GM12878 (cell line): ENCODE measurements around the gene USF1. TPM values are rescaled to one million over a fixed set of nuclear protein-coding genes. Genes with fewer than 3 reads are reported as not detected.

Experiments used
- ATAC-seq: fragments of 200-7000 bp; cut with Tn5 transposase; 3 replicates; pipeline ENCODE4 v1.9.1; 2020; ENCODE audit warnings: mild to moderate bottlenecking, moderate library complexity
- BruUV-seq: library from RNA; stranded (reverse); fragments of 400-500 nt; replicated peaks from 2 replicates; lab custom pipeline; 2021; lab: Mats Ljungman, UMichigan
- CTCF ChIA-PET: fragments of 300-600 bp; sonication (Branson Sonifier 250); formaldehyde crosslinking; extraction: SDS; loops from one replicate; lab custom pipeline; 2021; ENCODE audit warnings: inconsistent platforms; lab: Yijun Ruan, JAX
- POLR2A ChIA-PET: fragments of 350-600 bp; formaldehyde crosslinking; extraction: SDS; loops from one replicate; lab custom pipeline; 2021; ENCODE audit warnings: inconsistent platforms; lab: Charles Lee
- RAD21 ChIA-PET: fragments of 300-600 bp; sonication (Branson Sonifier 250); formaldehyde crosslinking; loops from one replicate; lab custom pipeline; 2023; ENCODE audit warnings: antibody characterized with exemption; ENCODE audit not compliant: unreplicated experiment; lab: Charles Lee
- SMC1A ChIA-PET: fragments of 300-600 bp; sonication (Branson Sonifier 250); formaldehyde crosslinking; loops from one replicate; lab custom pipeline; 2023; ENCODE audit not compliant: unreplicated experiment, uncharacterized antibody; lab: Charles Lee
- DNase-seq: peaks from one replicate; pipeline ENCODE4 v3.0.0-alpha.2; 2011; ENCODE audit warnings: low read depth, low spot score
- FAIRE-seq: peaks from 3 replicates; lab custom pipeline; 2011; peaks lifted over from hg19 to GRCh38; lab: Jason Lieb, UNC
- H2AFZ ChIP-seq: 2 replicates; pipeline ENCODE4 v1.6.0; 2011; ENCODE audit warnings: low read depth, low read length, control low read depth; ENCODE audit not compliant: control insufficient read depth
- H3K27ac ChIP-seq: 2 replicates; pipeline ENCODE4 v1.5.1; 2011; ENCODE audit warnings: control low read depth; ENCODE audit not compliant: control insufficient read depth, insufficient read depth
- H3K27me3 ChIP-seq, 2 experiments: replicated peaks in 1 of 2; 2 replicates each; pipeline versions ENCODE4 v1.6.0 to v1.6.1; 2011; ENCODE audit warnings: low read length in 1 of 2; ENCODE audit not compliant: control insufficient read depth in 2 of 2, insufficient read depth in 2 of 2
- H3K36me3 ChIP-seq, 2 experiments: 2 replicates each; pipeline ENCODE4 v1.5.1; 2011; ENCODE audit warnings: low read length in 1 of 2; ENCODE audit not compliant: control insufficient read depth in 2 of 2, insufficient read depth in 2 of 2
- H3K4me1 ChIP-seq: 2 replicates; pipeline ENCODE4 v1.6.1; 2011; ENCODE audit warnings: mild to moderate bottlenecking, low read length, moderate library complexity, mixed read lengths; ENCODE audit not compliant: control insufficient read depth, insufficient read depth
- H3K4me2 ChIP-seq: 2 replicates; pipeline ENCODE4 v1.6.0; 2011; ENCODE audit warnings: control low read depth; ENCODE audit not compliant: control insufficient read depth, insufficient read depth
- H3K4me3 ChIP-seq: fragments of 200-600 bp; sonication (generic); 2 replicates; pipeline ENCODE4 v1.5.1; 2016
- H3K79me2 ChIP-seq: 2 replicates; pipeline ENCODE4 v1.6.0; 2011; ENCODE audit warnings: low read length; ENCODE audit not compliant: control insufficient read depth, insufficient read depth
- H3K9ac ChIP-seq: 2 replicates; pipeline ENCODE4 v1.8.0; 2011; ENCODE audit warnings: low read length, control low read depth, mixed read lengths; ENCODE audit not compliant: control insufficient read depth, insufficient read depth
- H3K9me3 ChIP-seq: replicated peaks from 3 replicates; pipeline ENCODE4 v1.5.1; 2011; ENCODE audit warnings: mild to moderate bottlenecking, low read length; ENCODE audit not compliant: control insufficient read depth, insufficient read depth
- H4K20me1 ChIP-seq: 2 replicates; pipeline ENCODE4 v1.6.0; 2011; ENCODE audit not compliant: control insufficient read depth, insufficient read depth
- RAD21 ChIP-seq: IDR thresholded peaks from 2 replicates; pipeline ENCODE4 v1.6.1; 2011; ENCODE audit warnings: mild to moderate bottlenecking, low read depth, low read length, moderate library complexity; ENCODE audit not compliant: insufficient read depth
- RBBP5 ChIP-seq: fragments of 200-600 bp; sonication (generic); conservative IDR thresholded peaks from 2 replicates; pipeline ENCODE4 v1.6.1; 2016
- SIN3A ChIP-seq: IDR thresholded peaks from 2 replicates; pipeline ENCODE4 v1.6.1; 2012; ENCODE audit warnings: low read depth, low read length, improper control_type of control experiment
- TBL1XR1 ChIP-seq: IDR thresholded peaks from 2 replicates; pipeline ENCODE4 v1.6.1; 2012; ENCODE audit warnings: low read depth, low read length, improper control_type of control experiment
- ZNF207 ChIP-seq: fragments of 450-650 bp; IDR thresholded peaks from 2 replicates; pipeline ENCODE4 v1.6.1; 2014; ENCODE audit warnings: antibody characterized with exemption, mild to moderate bottlenecking, borderline replicate concordance
- WGBS: methylation state at CpG from one replicate; pipeline ENCODE4 v1.1.6; 2016; ENCODE audit warnings: low lambda C conversion rate; ENCODE audit not compliant: insufficient replicate concordance, insufficient coverage; ENCODE audit errors: missing lambda C conversion rate; 5-methylcytosine and 5-hydroxymethylcytosine counted together
- in situ Hi-C: fragments of 300-500 bp; cut with MboI; formaldehyde crosslinking; loops from 9 replicates; pipeline ENCODE4 v1.14.3; 2018; ENCODE audit warnings: mixed read lengths
- intact Hi-C: fragments of 100-400 bp; cut with micrococcal nuclease; formaldehyde crosslinking; loops from one replicate; pipeline ENCODE4 v1.14.2; 2022; ENCODE audit not compliant: unreplicated experiment
- polyA plus RNA-seq, 11 experiments: library from polyadenylated mRNA; depleted of rRNA in 4 of 11; unstranded in 6 of 11; stranded (reverse) in 5 of 11; fragments of >200 nt; fragmentation: Nextera tagmentation in 4 of 11; fragmentation: Illumina TruSeq in 1 of 11; extraction: Ambion mirVana in 4 of 11; extraction: Trizol in 1 of 11; gene quantifications; 1 replicate in 1 of 11; 2 replicates in 10 of 11; pipeline versions ENCODE4 v1.2.1 to v1.2.3, GENCODE V29; 2011 to 2016; ENCODE audit warnings: inconsistent platforms in 2 of 11, missing spikeins in 2 of 11, low read depth in 1 of 11
- total RNA-seq, 4 experiments: library from RNA; depleted of rRNA in 3 of 4; stranded (reverse); fragments of >200 nt in 3 of 4; fragmentation: Illumina TruSeq in 1 of 4; extraction: Trizol in 1 of 4; gene quantifications; 2 replicates each; pipeline versions ENCODE4 v1.2.1 to v1.2.3, GENCODE V29; 2013 to 2021
- TF ChIP-seq, protein P1 (sequence below): fragments of 450-650 bp; IDR thresholded peaks from 2 replicates; pipeline ENCODE4 v1.6.1; 2017; ENCODE audit warnings: mild to moderate bottlenecking, moderate library complexity
- TF ChIP-seq, protein P2 (sequence below): IDR thresholded peaks from 2 replicates; pipeline ENCODE4 v1.6.1; 2012; ENCODE audit warnings: low read depth, low read length, improper control_type of control experiment
- TF ChIP-seq, protein P3 (sequence below), 3 experiments: IDR thresholded peaks in 2 of 3; conservative IDR thresholded peaks in 1 of 3; 2 replicates each; pipeline ENCODE4 v1.5.1; 2011; ENCODE audit warnings: low read depth in 3 of 3, low read length in 3 of 3, mild to moderate bottlenecking in 3 of 3, control low read depth in 2 of 3, moderate library complexity in 2 of 3, inconsistent platforms in 1 of 3, mixed read lengths in 1 of 3; ENCODE audit not compliant: control insufficient read depth in 2 of 3, insufficient read depth in 1 of 3; ENCODE audit errors: extremely low read depth in 1 of 3
- TF ChIP-seq, protein P4 (sequence below): IDR thresholded peaks from 2 replicates; pipeline ENCODE4 v1.6.1; 2012; ENCODE audit warnings: mild to moderate bottlenecking, low read depth, low read length

USF1 gene
- total and polyA plus RNA-seq, 10 of the 15 experiments (the other 5 are each of a cell fraction or from before 2014, with no cell fraction given) = 9.4 to 92.1 (median 53.5) TPM

DNA sequence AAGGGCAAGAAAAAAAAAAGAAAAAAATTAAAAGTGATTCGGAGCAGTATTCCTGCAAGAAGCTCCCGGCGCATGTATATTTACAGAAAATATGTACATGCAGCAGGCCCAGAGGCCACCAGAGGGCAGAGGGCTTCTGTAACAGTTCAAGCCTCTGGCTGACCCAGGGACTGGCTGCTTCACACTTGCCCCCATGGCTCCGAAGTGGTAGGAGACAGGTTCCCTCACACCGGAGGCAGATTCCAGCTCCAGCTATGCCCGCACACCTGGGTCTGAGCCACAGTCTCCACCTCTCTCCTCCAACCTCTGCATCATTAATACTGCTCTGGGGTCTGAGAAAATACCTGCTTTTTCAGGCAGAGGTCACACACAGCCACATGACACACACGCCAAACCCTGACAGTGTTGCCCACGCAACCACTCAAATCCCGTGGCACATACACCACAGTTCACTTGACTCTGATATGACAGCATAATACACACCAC lies 26.2 kb upstream of the USF1 start:
- 69% methylated on average over 9 of the region's 9 CpGs for WGBS
- Histone ChIP-seq H4K20me1 (peaks cover 5% of the 10 kb centered on the region; the same call in 1 of the 2 replicates), H3K4me1 (peaks cover 16% of the 10 kb centered on the region), H3K36me3 (no peaks in the 10 kb centered on the region), H3K27ac (no peak overlapping the region), H3K27me3 (no peaks in the 10 kb centered on the region), H3K9ac (no peak overlapping the region), H3K4me2 (no peak overlapping the region), H3K9me3 (no peaks in the 10 kb centered on the region), H2AFZ (peak overlapping the region; percentile 15; the same call in 1 of the 2 replicates), H3K79me2 (peaks cover 30% of the 10 kb centered on the region), H3K4me3 (no peak overlapping the region)
- BruUV-seq = no TSS peak
- no peak for ATAC-seq
- in situ Hi-C loops (no loop called here), intact Hi-C loops (loop anchor here (2.0 kb wide), 1 partner anchor 61 kb away; the partner anchor contains the start of gene DEDD)
- FAIRE-seq = no peak
- ChIA-PET SMC1A (interaction anchor here (0.7 to 9.0 kb wide), 12 partner anchors 8 to 74 kb away, joined by 3 to 134 read pairs (median 5); partner anchors contain the start of genes F11R, KLHDC9 and USF1), POLR2A (interaction anchor here (0.6 to 5.6 kb wide), 6 partner anchors 11 to 290 kb away, joined by 3 to 66 read pairs (median 4); partner anchors contain the start of genes DEDD, F11R and KLHDC9), CTCF (interaction anchor here (0.6 to 8.6 kb wide), 18 partner anchors 12 to 130 kb away, joined by 3 to 111 read pairs (median 5); partner anchors contain the start of genes KLHDC9, NDUFS2, NECTIN4 and NIT1), RAD21 (interaction anchor here (0.6 to 6.4 kb wide), 9 partner anchors 13 to 74 kb away, joined by 3 to 90 read pairs (median 3); partner anchors contain the start of genes DEDD, F11R, KLHDC9 and USF1)
- no peak for DNase-seq
- TF ChIP-seq, protein P1, sequence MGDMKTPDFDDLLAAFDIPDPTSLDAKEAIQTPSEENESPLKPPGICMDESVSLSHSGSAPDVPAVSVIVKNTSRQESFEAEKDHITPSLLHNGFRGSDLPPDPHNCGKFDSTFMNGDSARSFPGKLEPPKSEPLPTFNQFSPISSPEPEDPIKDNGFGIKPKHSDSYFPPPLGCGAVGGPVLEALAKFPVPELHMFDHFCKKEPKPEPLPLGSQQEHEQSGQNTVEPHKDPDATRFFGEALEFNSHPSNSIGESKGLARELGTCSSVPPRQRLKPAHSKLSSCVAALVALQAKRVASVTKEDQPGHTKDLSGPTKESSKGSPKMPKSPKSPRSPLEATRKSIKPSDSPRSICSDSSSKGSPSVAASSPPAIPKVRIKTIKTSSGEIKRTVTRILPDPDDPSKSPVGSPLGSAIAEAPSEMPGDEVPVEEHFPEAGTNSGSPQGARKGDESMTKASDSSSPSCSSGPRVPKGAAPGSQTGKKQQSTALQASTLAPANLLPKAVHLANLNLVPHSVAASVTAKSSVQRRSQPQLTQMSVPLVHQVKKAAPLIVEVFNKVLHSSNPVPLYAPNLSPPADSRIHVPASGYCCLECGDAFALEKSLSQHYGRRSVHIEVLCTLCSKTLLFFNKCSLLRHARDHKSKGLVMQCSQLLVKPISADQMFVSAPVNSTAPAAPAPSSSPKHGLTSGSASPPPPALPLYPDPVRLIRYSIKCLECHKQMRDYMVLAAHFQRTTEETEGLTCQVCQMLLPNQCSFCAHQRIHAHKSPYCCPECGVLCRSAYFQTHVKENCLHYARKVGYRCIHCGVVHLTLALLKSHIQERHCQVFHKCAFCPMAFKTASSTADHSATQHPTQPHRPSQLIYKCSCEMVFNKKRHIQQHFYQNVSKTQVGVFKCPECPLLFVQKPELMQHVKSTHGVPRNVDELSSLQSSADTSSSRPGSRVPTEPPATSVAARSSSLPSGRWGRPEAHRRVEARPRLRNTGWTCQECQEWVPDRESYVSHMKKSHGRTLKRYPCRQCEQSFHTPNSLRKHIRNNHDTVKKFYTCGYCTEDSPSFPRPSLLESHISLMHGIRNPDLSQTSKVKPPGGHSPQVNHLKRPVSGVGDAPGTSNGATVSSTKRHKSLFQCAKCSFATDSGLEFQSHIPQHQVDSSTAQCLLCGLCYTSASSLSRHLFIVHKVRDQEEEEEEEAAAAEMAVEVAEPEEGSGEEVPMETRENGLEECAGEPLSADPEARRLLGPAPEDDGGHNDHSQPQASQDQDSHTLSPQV = no peak
- TF ChIP-seq ZNF207 = no peak
- TF ChIP-seq, protein P2, sequence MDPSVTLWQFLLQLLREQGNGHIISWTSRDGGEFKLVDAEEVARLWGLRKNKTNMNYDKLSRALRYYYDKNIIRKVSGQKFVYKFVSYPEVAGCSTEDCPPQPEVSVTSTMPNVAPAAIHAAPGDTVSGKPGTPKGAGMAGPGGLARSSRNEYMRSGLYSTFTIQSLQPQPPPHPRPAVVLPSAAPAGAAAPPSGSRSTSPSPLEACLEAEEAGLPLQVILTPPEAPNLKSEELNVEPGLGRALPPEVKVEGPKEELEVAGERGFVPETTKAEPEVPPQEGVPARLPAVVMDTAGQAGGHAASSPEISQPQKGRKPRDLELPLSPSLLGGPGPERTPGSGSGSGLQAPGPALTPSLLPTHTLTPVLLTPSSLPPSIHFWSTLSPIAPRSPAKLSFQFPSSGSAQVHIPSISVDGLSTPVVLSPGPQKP = no peak
- TF ChIP-seq, protein P3, sequence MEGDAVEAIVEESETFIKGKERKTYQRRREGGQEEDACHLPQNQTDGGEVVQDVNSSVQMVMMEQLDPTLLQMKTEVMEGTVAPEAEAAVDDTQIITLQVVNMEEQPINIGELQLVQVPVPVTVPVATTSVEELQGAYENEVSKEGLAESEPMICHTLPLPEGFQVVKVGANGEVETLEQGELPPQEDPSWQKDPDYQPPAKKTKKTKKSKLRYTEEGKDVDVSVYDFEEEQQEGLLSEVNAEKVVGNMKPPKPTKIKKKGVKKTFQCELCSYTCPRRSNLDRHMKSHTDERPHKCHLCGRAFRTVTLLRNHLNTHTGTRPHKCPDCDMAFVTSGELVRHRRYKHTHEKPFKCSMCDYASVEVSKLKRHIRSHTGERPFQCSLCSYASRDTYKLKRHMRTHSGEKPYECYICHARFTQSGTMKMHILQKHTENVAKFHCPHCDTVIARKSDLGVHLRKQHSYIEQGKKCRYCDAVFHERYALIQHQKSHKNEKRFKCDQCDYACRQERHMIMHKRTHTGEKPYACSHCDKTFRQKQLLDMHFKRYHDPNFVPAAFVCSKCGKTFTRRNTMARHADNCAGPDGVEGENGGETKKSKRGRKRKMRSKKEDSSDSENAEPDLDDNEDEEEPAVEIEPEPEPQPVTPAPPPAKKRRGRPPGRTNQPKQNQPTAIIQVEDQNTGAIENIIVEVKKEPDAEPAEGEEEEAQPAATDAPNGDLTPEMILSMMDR (IDR thresholded peaks at IDR 0.05 in 2 of 3, conservative IDR thresholded peaks at IDR 0.05 in 1 of 3; ENCODE audit: control insufficient read depth in 2 of 3, extremely low read depth in 1 of 3, insufficient read depth in 1 of 3, low read depth in 3 of 3, low read length in 3 of 3) = peak; percentile 68 to 75 (median 72)
- no peak for TF ChIP-seq SIN3A
- peak; percentile 78 for TF ChIP-seq RAD21
- TF ChIP-seq, protein P4, sequence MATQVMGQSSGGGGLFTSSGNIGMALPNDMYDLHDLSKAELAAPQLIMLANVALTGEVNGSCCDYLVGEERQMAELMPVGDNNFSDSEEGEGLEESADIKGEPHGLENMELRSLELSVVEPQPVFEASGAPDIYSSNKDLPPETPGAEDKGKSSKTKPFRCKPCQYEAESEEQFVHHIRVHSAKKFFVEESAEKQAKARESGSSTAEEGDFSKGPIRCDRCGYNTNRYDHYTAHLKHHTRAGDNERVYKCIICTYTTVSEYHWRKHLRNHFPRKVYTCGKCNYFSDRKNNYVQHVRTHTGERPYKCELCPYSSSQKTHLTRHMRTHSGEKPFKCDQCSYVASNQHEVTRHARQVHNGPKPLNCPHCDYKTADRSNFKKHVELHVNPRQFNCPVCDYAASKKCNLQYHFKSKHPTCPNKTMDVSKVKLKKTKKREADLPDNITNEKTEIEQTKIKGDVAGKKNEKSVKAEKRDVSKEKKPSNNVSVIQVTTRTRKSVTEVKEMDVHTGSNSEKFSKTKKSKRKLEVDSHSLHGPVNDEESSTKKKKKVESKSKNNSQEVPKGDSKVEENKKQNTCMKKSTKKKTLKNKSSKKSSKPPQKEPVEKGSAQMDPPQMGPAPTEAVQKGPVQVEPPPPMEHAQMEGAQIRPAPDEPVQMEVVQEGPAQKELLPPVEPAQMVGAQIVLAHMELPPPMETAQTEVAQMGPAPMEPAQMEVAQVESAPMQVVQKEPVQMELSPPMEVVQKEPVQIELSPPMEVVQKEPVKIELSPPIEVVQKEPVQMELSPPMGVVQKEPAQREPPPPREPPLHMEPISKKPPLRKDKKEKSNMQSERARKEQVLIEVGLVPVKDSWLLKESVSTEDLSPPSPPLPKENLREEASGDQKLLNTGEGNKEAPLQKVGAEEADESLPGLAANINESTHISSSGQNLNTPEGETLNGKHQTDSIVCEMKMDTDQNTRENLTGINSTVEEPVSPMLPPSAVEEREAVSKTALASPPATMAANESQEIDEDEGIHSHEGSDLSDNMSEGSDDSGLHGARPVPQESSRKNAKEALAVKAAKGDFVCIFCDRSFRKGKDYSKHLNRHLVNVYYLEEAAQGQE = no peak
- no peak for TF ChIP-seq TBL1XR1
- no peak for TF ChIP-seq RBBP5
